OCI-LY3 (cell line): Measurements from ENCODE around the gene POLR2E.

Source experiments
- CTCF ChIP-seq: fragments of 200-600, 300-600 bp; sonication (generic); IDR thresholded peaks from 2 replicates; pipeline ENCODE4 v1.5.1; 2014; ENCODE audit warnings: antibody characterized with exemption, low read length, low read depth
- EZH2phosphoT487 ChIP-seq: fragments of 200-600 bp; shearing (Covaris generic); IDR thresholded peaks from 2 replicates; pipeline ENCODE4 v1.6.1; 2018; ENCODE audit warnings: antibody characterized with exemption, mixed run types, low read depth

DNA sequence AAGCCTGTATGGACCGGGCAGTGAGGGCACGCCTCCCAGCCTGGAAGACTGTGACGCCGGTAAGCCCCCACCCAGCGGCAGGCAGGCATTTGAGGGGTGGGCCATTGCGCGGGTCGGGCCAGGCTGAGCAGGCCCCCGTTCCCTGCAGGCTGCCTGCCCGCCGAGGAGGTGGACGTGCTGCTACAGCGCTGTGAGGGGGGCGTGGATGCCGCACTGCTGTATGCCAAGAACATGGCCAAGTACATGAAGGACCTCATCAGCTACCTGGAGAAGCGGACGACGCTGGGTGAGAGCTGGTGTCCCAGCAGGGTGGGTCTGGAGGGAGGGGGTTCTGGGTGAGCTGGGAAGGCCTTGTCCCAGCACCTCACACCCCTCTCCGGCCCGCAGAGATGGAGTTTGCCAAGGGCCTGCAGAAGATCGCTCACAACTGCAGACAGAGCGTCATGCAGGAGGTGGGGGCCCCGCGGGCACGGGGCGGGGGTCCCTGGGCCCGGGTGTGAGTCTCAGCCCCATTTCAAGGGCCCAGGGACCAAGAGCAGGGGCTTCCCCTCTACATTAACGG is 21.1 kb downstream of the POLR2E start:
- no peak for TF ChIP-seq CTCF
- no peak for TF ChIP-seq EZH2phosphoT487
